ENCODE measurements around the gene UBE2S.

GRCh38 chr19:55443045-55443823, 35.6 kb upstream of the UBE2S start, which contains the start of gene SHISA7:
- TF ChIP-seq CTCF (IDR thresholded peaks at IDR 0.05; ENCODE audit: poor library complexity, severe bottlenecking): peak; percentile 18
- TF ChIP-seq TAF1 (IDR thresholded peaks at IDR 0.05; ENCODE audit: low read depth): no peak
- TF ChIP-seq EZH2 (IDR thresholded peaks at IDR 0.05; ENCODE audit: borderline replicate concordance, insufficient read depth, low read length, poor library complexity, severe bottlenecking): no peak
- TF ChIP-seq POLR2AphosphoS5 (IDR thresholded peaks at IDR 0.05): no peak
- TF ChIP-seq REST (IDR thresholded peaks at IDR 0.05; ENCODE audit: borderline replicate concordance): no peak
- TF ChIP-seq EP300 (conservative IDR thresholded peaks at IDR 0.05; ENCODE audit: poor library complexity, severe bottlenecking): no peak
- no peak for TF ChIP-seq RAD21 (conservative IDR thresholded peaks at IDR 0.05)
- TF ChIP-seq SMC3 (conservative IDR thresholded peaks at IDR 0.05; ENCODE audit: poor library complexity): no peak
- TF ChIP-seq MXI1 (conservative IDR thresholded peaks at IDR 0.05; ENCODE audit: poor library complexity, severe bottlenecking): no peak
